SK-N-MC (cell line): ENCODE results near the gene DTL.

ENCODE experiments used
- DNase-seq: peaks from one replicate; pipeline ENCODE4 v3.0.0-alpha.2; 2011; ENCODE audit warnings: low read depth, low spot score
- H3K27ac ChIP-seq: fragments of 200-600 bp; sonication (generic); 2 replicates; pipeline ENCODE4 v1.5.1; 2016; ENCODE audit warnings: mixed run types
- H3K36me3 ChIP-seq: fragments of 200-600 bp; sonication (generic); 2 replicates; pipeline ENCODE4 v1.6.1; 2017; ENCODE audit warnings: antibody characterized with exemption, low read length, mixed read lengths; ENCODE audit not compliant: insufficient read depth
- H3K4me3 ChIP-seq: fragments of 200-600 bp; sonication (generic); 2 replicates; pipeline ENCODE4 v1.5.1; 2016
- H3K9ac ChIP-seq: fragments of 200-600 bp; sonication (generic); 2 replicates; pipeline ENCODE4 v1.8.0; 2017; ENCODE audit warnings: mixed run types, mixed read lengths; ENCODE audit not compliant: insufficient read length
- H3K9me3 ChIP-seq: fragments of 200-600 bp; sonication (generic); 2 replicates; pipeline ENCODE4 v1.6.1; 2017; ENCODE audit warnings: low read depth, mild to moderate bottlenecking, antibody characterized with exemption, low read length, moderate library complexity, mixed read lengths
- EZH2 ChIP-seq: fragments of 200-600 bp; sonication (generic); IDR thresholded peaks from one replicate; pipeline ENCODE4 v1.6.1; 2017; ENCODE audit warnings: antibody characterized with exemption
- FOXP2 ChIP-seq: optimal IDR thresholded peaks from 2 replicates; pipeline ENCODE3; 2011; ENCODE audit warnings: mild to moderate bottlenecking, moderate library complexity; ENCODE audit not compliant: insufficient read depth; ENCODE audit errors: extremely low read length, control extremely low read depth
- POLR2AphosphoS5 ChIP-seq: IDR thresholded peaks from 2 replicates; pipeline ENCODE4 v1.6.1; 2012; ENCODE audit warnings: mild to moderate bottlenecking, low read depth, low read length, borderline replicate concordance

Gene DTL

GRCh38 chr1:212072047-212072446 lies 36.5 kb downstream of the DTL start:
- Histone ChIP-seq H3K9me3 (no peaks in the 10 kb centered on the region), H3K27ac (no peak overlapping the region), H3K9ac (no peak overlapping the region), H3K4me3 (no peak overlapping the region), H3K36me3 (peaks cover 79% of the 10 kb centered on the region)
- DNase-seq, result no peak
- TF ChIP-seq FOXP2, result no peak
- no peak for TF ChIP-seq POLR2AphosphoS5
- TF ChIP-seq EZH2, result no peak

- DNase-seq, result no peak
- peaks cover 79% of the 10 kb centered on the region for H3K36me3 ChIP-seq
- TF ChIP-seq EZH2 (no peak), FOXP2 (no peak), POLR2AphosphoS5 (no peak)
- H3K9ac ChIP-seq, result no peak overlapping the region
- no peak overlapping the region for H3K4me3 ChIP-seq
- H3K27ac ChIP-seq, result no peak overlapping the region
- no peaks in the 10 kb centered on the region for H3K9me3 ChIP-seq
Observed at GRCh38 chr1:212073490-212073889, 37.9 kb downstream of the DTL start.

GRCh38 chr1:212074313-212074712 lies 38.8 kb downstream of the DTL start:
- peaks cover 83% of the 10 kb centered on the region for H3K36me3 ChIP-seq
- peak overlapping the region; percentile 25 for H3K9ac ChIP-seq
- H3K9me3 ChIP-seq, result no peaks in the 10 kb centered on the region
- no peak overlapping the region for H3K4me3 ChIP-seq
- DNase-seq, result no peak
- no peak for TF ChIP-seq EZH2
- no peak for TF ChIP-seq FOXP2
- TF ChIP-seq POLR2AphosphoS5, result no peak
- no peak overlapping the region for H3K27ac ChIP-seq

GRCh38 chr1:212074856-212075255 lies 39.3 kb downstream of the DTL start:
- no peak for DNase-seq
- TF ChIP-seq POLR2AphosphoS5, result no peak
- TF ChIP-seq FOXP2, result no peak
- no peak for TF ChIP-seq EZH2
- H3K4me3 ChIP-seq, result no peak overlapping the region

GRCh38 chr1:212077028-212077427 lies 41.5 kb downstream of the DTL start:
- TF ChIP-seq EZH2 (no peak), FOXP2 (no peak), POLR2AphosphoS5 (no peak)
- DNase-seq, result no peak
- no peak overlapping the region for H3K27ac ChIP-seq

More at GRCh38 chr1:212074856-212075255, 39.3 kb downstream of the DTL start:
- Histone ChIP-seq H3K27ac (no peak overlapping the region), H3K9me3 (no peaks in the 10 kb centered on the region), H3K9ac (no peak overlapping the region), H3K36me3 (peaks cover 86% of the 10 kb centered on the region)

GRCh38 chr1:212078826-212079225 lies 43.3 kb downstream of the DTL start:
- H3K4me3 ChIP-seq, result no peak overlapping the region
- DNase-seq, result no peak
- H3K9me3 ChIP-seq, result no peaks in the 10 kb centered on the region
- no peak overlapping the region for H3K9ac ChIP-seq
- no peak overlapping the region for H3K27ac ChIP-seq
- H3K36me3 ChIP-seq, result peaks cover 92% of the 10 kb centered on the region
- no peak for TF ChIP-seq EZH2
- no peak for TF ChIP-seq FOXP2
- TF ChIP-seq POLR2AphosphoS5, result no peak

More at GRCh38 chr1:212077028-212077427, 41.5 kb downstream of the DTL start:
- Histone ChIP-seq H3K9ac (no peak overlapping the region), H3K4me3 (no peak overlapping the region), H3K9me3 (no peaks in the 10 kb centered on the region), H3K36me3 (peaks cover 86% of the 10 kb centered on the region)

GRCh38 chr1:212082765-212083406 lies 47.3 kb downstream of the DTL start:
- H3K9me3 ChIP-seq, result no peaks in the 10 kb centered on the region
- H3K9ac ChIP-seq, result no peak overlapping the region
- H3K36me3 ChIP-seq, result peaks cover 93% of the 10 kb centered on the region
- DNase-seq, result no peak
- TF ChIP-seq EZH2, result no peak
- no peak for TF ChIP-seq FOXP2
- no peak for TF ChIP-seq POLR2AphosphoS5
- no peak overlapping the region for H3K27ac ChIP-seq
- H3K4me3 ChIP-seq, result no peak overlapping the region

GRCh38 chr1:212089560-212090163 lies 54.1 kb downstream of the DTL start:
- no peak overlapping the region for H3K27ac ChIP-seq
- no peak overlapping the region for H3K9ac ChIP-seq
- H3K4me3 ChIP-seq, result no peak overlapping the region
- DNase-seq, result no peak
- peaks cover 92% of the 10 kb centered on the region for H3K36me3 ChIP-seq
- H3K9me3 ChIP-seq, result no peaks in the 10 kb centered on the region
- no peak for TF ChIP-seq FOXP2
- no peak for TF ChIP-seq POLR2AphosphoS5
- TF ChIP-seq EZH2, result no peak

- Histone ChIP-seq H3K4me3 (no peak overlapping the region), H3K9ac (no peak overlapping the region), H3K9me3 (no peaks in the 10 kb centered on the region), H3K36me3 (peaks cover 86% of the 10 kb centered on the region), H3K27ac (no peak overlapping the region)
- no peak for DNase-seq
- no peak for TF ChIP-seq EZH2
- TF ChIP-seq POLR2AphosphoS5, result no peak
- TF ChIP-seq FOXP2, result no peak
Observed at GRCh38 chr1:212091438-212092121, 56.0 kb downstream of the DTL start.
